ENCODE data around the gene UTP25.
"Not testable (repeated sequence)": the region's sequence is repeated elsewhere in the genome, so short reads cannot be mapped to it uniquely, and the experiment has no call there.

The UTP25 gene

DNA sequence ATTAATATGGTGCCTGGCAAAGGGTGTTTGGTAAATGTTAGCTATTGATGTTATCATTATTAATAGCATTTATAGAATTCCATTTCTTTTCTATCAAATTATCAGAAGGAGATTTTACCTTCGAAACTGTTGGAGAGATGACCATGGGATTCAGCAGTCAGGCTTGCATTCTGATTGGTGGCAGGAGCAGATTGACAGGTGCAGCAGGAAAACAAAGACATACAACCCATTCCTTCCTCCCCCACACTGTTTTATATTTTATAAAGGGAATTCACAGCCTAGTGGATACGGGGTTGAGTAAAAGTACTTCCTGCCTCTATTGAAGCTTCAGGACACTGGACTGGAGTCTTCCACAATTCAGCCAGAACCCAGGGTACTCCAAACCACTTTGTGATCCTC, 55.2 kb downstream of the UTP25 start:
- Histone ChIP-seq H3K4me3 (ENCODE audit: extremely low read depth, insufficient read depth, low read length, poor library complexity, severe bottlenecking) (no peak overlapping the region), H3K36me3 (ENCODE audit: control insufficient read depth, insufficient read depth, low read length) (no peaks in the 10 kb centered on the region), H3K9me3 (ENCODE audit: control insufficient read depth, low read length) (no peaks in the 10 kb centered on the region), H3K4me1 (ENCODE audit: control insufficient read depth, insufficient read depth, low read length, poor library complexity, severe bottlenecking) (peaks cover 21% of the 10 kb centered on the region), H3K27ac (ENCODE audit: low read depth, low read length, severe bottlenecking) (peak overlapping the region; percentile 85)
- WGBS, 2 experiments (ENCODE audit: insufficient coverage in 2 of 2) = 100% methylated on average over 1 of the region's 2 CpGs

DNA sequence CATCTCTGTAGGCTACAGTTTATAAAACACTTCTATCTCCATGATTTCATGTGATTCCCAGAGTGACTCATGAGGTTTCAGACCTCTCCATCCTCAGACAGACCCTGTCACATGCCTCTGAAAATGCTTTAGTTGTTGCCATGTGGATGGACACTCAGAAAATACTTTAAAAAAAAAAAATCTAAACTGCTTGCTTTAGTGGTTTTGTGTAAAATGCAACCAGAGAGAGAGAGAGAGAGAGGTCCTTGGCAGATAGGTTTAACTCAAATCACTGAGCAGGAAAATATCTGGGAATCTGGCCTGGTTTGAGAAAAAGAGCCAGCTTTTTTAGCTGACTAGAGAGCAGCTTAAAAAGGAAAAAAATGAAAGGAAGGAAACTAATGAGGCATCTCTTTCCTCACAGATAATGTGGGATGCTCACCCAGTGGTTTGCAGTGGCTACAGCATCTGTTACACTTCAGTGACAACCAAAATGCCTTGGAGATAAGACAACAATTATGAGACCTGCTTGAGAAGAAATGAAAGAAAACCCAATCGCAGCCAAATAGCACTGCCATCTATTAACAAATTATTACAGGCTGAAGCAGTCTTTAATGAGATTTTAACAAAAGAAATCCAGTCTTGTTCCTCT, 55.7 kb downstream of the UTP25 start:
- Histone ChIP-seq H3K9me3 (ENCODE audit: control insufficient read depth, low read length) (no peaks in the 10 kb centered on the region), H3K4me3 (ENCODE audit: extremely low read depth, insufficient read depth, low read length, poor library complexity, severe bottlenecking) (no peak overlapping the region)
- WGBS, 2 experiments (ENCODE audit: insufficient coverage in 2 of 2) = no CpG with 5 or more reads among the region's 1 CpG

DNA sequence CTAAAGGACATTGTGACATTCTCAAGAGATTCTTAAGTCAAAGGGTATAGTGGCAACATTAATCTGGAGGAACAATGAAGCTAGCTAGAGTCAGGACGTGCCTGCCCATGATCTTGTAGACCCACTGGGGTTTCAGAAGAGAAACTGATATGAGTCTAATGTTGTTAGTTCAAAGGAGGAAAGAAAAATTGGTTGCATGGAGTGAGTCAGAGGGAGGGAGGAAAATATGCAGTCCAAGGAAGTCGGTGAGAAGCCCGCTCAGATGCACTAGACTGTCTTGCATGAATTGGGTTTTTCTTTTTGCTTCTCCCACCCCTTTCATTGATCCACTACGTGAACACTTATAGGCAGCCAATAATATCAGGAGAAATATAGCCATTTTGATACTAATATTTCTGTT, 56.5 kb downstream of the UTP25 start:
- H3K9me3 ChIP-seq (ENCODE audit: control insufficient read depth, low read length) = no peaks in the 10 kb centered on the region
- H3K4me1 ChIP-seq (ENCODE audit: control insufficient read depth, insufficient read depth, low read length, poor library complexity, severe bottlenecking) = peaks cover 21% of the 10 kb centered on the region
- H3K27ac ChIP-seq (ENCODE audit: low read depth, low read length, severe bottlenecking) = peak overlapping the region; percentile 85

More for the DNA sequence above, 55.7 kb downstream of the UTP25 start:
- H3K36me3 ChIP-seq (ENCODE audit: control insufficient read depth, insufficient read depth, low read length) = no peaks in the 10 kb centered on the region
- peaks cover 21% of the 10 kb centered on the region for H3K4me1 ChIP-seq (ENCODE audit: control insufficient read depth, insufficient read depth, low read length, poor library complexity, severe bottlenecking)
- peak overlapping the region; percentile 85 for H3K27ac ChIP-seq (ENCODE audit: low read depth, low read length, severe bottlenecking)

DNA sequence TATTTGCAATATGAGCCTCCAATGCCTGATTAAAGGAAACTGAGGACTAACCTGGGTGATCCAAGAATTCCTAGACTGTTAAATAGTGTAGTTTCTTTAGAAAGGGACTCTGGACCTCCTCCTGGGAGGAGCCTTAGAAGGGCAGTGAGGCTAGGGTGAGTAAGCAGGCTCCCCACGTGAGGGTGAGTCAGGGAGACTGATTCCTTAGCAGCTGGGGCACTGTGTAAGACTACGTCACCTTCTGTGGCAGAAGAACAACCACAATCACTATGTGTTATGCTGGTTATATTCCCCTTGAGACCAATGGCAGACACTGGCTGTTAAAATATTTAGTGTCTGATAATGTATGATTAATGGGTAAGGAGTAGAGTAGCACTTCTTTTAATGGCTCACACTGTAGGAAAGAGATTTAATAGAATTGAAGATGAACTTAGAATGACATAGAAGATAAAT, 56.9 kb downstream of the UTP25 start:
- Histone ChIP-seq H3K36me3 (ENCODE audit: control insufficient read depth, insufficient read depth, low read length) (no peaks in the 10 kb centered on the region), H3K9me3 (ENCODE audit: control insufficient read depth, low read length) (no peaks in the 10 kb centered on the region), H3K4me3 (ENCODE audit: extremely low read depth, insufficient read depth, low read length, poor library complexity, severe bottlenecking) (no peak overlapping the region), H3K27ac (ENCODE audit: low read depth, low read length, severe bottlenecking) (peak overlapping the region; percentile 85), H3K4me1 (ENCODE audit: control insufficient read depth, insufficient read depth, low read length, poor library complexity, severe bottlenecking) (peaks cover 21% of the 10 kb centered on the region)
- WGBS, 2 experiments (ENCODE audit: insufficient coverage in 2 of 2) = 20% methylated on average over 1 of the region's 2 CpGs; no CpG with 5 or more reads in 1 of the 2 experiments

More for the DNA sequence above, 56.5 kb downstream of the UTP25 start:
- 72 to 100% methylated on average over 1 of the region's 4 CpGs for WGBS, 2 experiments (ENCODE audit: insufficient coverage in 2 of 2)
- Histone ChIP-seq H3K4me3 (ENCODE audit: extremely low read depth, insufficient read depth, low read length, poor library complexity, severe bottlenecking) (no peak overlapping the region), H3K36me3 (ENCODE audit: control insufficient read depth, insufficient read depth, low read length) (no peaks in the 10 kb centered on the region)

DNA sequence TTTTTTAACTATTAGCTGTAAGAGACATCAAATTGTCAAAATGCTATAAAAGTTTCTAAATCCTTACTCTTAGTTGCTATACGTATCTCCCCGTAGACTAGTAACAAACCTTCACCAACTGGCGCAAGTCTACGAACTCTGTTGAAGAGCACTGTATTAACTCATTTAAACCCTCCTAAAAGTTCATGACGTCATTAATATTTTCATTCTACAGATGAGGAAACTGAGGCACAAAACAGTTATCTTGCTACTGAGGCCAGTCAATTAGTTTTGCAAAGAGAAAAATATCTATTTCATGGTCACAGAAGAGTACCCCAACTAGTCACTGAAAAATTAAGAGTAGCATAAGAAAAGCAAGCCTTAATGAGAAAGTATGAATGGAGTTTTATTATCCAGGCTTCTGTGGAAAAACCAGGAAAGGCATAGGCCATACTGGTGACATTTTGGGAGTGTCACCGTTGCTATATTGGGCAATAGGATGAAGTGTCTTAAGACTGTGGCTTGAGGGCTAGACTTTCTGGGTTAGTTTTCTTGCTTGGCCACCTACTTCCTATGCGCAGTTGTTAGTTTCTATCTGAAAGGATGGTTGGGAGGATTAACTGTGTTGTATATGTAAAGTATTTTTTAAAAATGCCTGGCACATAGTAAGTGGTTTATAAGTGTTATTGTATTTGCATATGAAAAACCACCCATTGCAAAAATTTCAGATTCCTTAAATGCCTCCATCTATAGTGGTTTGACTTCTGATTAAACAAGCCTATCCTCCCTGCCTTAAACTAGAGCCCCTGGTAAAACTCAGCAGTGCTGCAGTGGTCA, 57.8 kb downstream of the UTP25 start:
- H3K4me1 ChIP-seq (ENCODE audit: control insufficient read depth, insufficient read depth, low read length, poor library complexity, severe bottlenecking) = peaks cover 21% of the 10 kb centered on the region
- no peak overlapping the region for H3K4me3 ChIP-seq (ENCODE audit: extremely low read depth, insufficient read depth, low read length, poor library complexity, severe bottlenecking)
- 83 to 95% methylated on average over 5 to 7 of the region's 7 CpGs for WGBS, 2 experiments (ENCODE audit: insufficient coverage in 2 of 2)
- H3K36me3 ChIP-seq (ENCODE audit: control insufficient read depth, insufficient read depth, low read length) = no peaks in the 10 kb centered on the region
- H3K27ac ChIP-seq (ENCODE audit: low read depth, low read length, severe bottlenecking) = no peak overlapping the region
- H3K9me3 ChIP-seq (ENCODE audit: control insufficient read depth, low read length) = no peaks in the 10 kb centered on the region

DNA sequence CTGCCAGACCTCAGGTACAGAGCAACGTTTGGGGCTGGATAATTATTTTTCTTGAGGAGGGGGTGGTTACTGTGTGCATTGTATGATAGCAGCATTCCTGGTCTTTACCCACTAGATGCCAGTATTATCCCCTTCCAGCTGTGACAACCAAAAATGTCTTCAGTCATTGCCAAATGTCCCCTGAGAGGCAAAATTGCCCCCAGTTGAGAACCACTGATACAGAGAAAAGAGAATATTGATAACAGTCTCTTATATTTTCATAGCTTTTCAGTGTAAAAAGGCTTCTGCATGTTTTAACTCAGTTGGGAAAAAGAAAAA, 58.4 kb downstream of the UTP25 start:
- Histone ChIP-seq H3K9me3 (ENCODE audit: control insufficient read depth, low read length) (no peaks in the 10 kb centered on the region), H3K36me3 (ENCODE audit: control insufficient read depth, insufficient read depth, low read length) (no peaks in the 10 kb centered on the region), H3K27ac (ENCODE audit: low read depth, low read length, severe bottlenecking) (no peak overlapping the region), H3K4me3 (ENCODE audit: extremely low read depth, insufficient read depth, low read length, poor library complexity, severe bottlenecking) (no peak overlapping the region), H3K4me1 (ENCODE audit: control insufficient read depth, insufficient read depth, low read length, poor library complexity, severe bottlenecking) (peaks cover 21% of the 10 kb centered on the region)
- WGBS, 2 experiments (ENCODE audit: insufficient coverage in 2 of 2) = no CpG with 5 or more reads among the region's 1 CpG

DNA sequence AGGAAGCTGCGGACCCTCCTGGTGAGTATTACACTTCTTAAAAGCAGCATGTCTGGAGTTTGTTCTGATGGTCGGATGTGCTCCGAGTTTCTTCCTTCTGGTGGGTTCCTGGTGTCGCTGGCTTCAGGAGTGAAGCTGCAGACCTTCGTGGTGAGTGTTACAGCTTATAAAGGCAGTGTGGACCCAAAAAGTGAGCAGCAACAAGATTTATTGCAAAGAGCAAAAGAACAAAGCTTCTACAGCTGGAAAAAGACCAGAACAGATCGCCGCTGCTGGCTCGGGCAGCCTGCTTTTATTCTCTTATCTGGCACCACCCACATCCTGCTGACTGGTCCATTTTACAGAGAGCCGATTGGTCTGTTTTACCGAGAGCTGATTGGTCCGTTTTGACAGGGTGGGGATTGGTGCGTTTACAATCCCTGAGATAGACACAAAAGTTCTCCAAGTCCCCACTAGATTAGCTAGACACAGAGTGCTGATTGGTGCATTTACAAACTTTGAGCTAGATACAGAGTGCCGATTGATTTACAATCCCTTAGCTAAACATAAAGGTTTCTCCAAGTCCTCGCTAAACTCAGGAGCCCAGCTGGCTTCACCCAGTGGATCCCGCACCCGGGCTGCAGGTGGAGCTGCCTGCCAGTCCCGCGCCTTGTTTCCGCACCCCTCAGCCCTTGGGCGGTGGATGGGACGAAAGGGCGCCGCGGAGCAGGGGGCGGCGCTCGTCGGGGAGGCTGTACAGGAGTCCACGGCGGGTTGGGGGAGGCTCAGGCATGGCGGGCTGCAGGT, 60.7 kb downstream of the UTP25 start:
- H3K9me3 ChIP-seq (ENCODE audit: control insufficient read depth, low read length); H3K4me3 ChIP-seq (ENCODE audit: extremely low read depth, insufficient read depth, low read length, poor library complexity, severe bottlenecking); H3K36me3 ChIP-seq (ENCODE audit: control insufficient read depth, insufficient read depth, low read length); H3K27ac ChIP-seq (ENCODE audit: low read depth, low read length, severe bottlenecking): not testable (repeated sequence)
- peaks cover 15% of the 10 kb centered on the region for H3K4me1 ChIP-seq (ENCODE audit: control insufficient read depth, insufficient read depth, low read length, poor library complexity, severe bottlenecking)
- WGBS, 2 experiments (ENCODE audit: insufficient coverage in 2 of 2) = 93 to 94% methylated on average over 24 to 29 of the region's 31 CpGs

DNA sequence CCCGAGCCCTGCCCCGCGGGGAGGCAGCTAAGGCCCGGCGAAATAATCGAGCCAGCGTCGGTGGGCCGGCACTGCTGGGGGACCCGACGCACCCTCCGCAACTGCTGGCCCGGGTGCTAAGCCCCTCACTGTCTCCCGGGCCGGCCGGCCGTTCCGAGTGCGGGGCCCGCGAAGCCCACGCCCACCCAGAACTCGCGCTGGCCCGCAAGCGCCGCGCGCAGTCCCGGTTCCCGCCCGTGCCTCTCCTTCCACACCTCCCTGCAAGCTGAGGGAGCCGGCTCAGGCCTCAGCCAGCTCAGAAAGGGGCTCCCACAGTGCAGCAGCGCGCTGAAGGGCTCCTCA, 61.3 kb downstream of the UTP25 start:
- WGBS, 2 experiments (ENCODE audit: insufficient coverage in 2 of 2) = 96 to 97% methylated on average over 17 to 33 of the region's 35 CpGs
- Histone ChIP-seq H3K27ac (ENCODE audit: low read depth, low read length, severe bottlenecking) (no peak overlapping the region), H3K9me3 (ENCODE audit: control insufficient read depth, low read length) (no peaks in the 10 kb centered on the region), H3K36me3 (ENCODE audit: control insufficient read depth, insufficient read depth, low read length) (no peaks in the 10 kb centered on the region), H3K4me1 (ENCODE audit: control insufficient read depth, insufficient read depth, low read length, poor library complexity, severe bottlenecking) (peaks cover 9% of the 10 kb centered on the region), H3K4me3 (ENCODE audit: extremely low read depth, insufficient read depth, low read length, poor library complexity, severe bottlenecking) (no peak overlapping the region)

DNA sequence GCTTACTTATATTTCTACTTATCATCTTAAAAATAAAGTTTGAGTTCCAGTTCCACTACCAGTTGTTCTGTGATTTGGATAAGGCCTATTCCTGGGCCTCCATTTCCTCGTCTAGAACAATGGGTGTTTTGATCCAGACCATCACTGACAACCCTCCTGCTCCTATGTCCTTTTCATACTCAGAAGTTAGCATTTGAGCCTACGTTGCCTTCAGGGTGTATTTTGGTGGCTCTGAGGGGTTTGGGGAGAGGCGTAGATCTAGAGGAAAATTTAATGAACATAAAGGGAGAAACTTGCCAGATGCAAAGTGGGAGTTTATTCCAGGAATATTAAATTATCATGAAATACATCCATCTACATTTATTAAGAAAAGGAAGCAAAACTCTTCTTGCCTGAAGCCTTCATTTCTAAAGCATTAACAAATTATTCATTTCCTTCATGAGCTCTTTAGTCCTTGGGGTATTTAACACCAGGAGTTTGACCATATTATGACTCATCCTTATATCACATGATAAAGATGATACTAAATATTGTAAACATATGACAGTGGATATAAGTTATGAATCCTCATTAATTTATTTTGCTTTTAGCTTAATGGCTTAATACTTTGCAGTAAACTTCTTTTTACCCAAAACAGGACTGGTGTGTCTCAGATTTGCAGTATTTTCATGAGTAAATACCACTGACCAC, 63.0 kb downstream of the UTP25 start:
- H3K4me1 ChIP-seq (ENCODE audit: control insufficient read depth, insufficient read depth, low read length, poor library complexity, severe bottlenecking) = peaks cover 8% of the 10 kb centered on the region
- H3K36me3 ChIP-seq (ENCODE audit: control insufficient read depth, insufficient read depth, low read length) = no peaks in the 10 kb centered on the region
- no peak overlapping the region for H3K27ac ChIP-seq (ENCODE audit: low read depth, low read length, severe bottlenecking)
- no peak overlapping the region for H3K4me3 ChIP-seq (ENCODE audit: extremely low read depth, insufficient read depth, low read length, poor library complexity, severe bottlenecking)
- WGBS, 2 experiments (ENCODE audit: insufficient coverage in 2 of 2) = no CpG with 5 or more reads among the region's 3 CpGs
- H3K9me3 ChIP-seq (ENCODE audit: control insufficient read depth, low read length) = no peaks in the 10 kb centered on the region

DNA sequence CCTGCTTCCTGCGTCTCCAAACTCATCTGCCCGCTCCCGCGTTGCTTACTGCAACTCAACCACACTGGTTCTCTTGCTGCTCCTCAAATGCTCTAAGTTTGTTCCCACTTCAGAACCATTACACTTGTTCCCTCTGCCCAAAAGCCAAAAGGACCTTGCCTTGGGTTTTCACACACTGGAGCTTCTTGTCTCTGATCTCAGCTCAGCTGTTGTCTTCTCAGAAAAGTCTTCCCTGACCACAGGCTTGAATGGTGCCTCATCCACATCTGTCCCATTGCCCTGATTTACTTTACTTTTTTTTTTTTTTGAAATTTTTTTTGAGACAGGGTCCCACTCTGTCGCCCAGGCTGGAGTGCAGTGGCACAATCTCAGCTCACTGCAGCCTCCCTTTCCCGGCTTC, 66.0 kb downstream of the UTP25 start:
- Histone ChIP-seq H3K36me3 (ENCODE audit: control insufficient read depth, insufficient read depth, low read length) (no peaks in the 10 kb centered on the region), H3K4me3 (ENCODE audit: extremely low read depth, insufficient read depth, low read length, poor library complexity, severe bottlenecking) (no peak overlapping the region), H3K27ac (ENCODE audit: low read depth, low read length, severe bottlenecking) (no peak overlapping the region), H3K4me1 (ENCODE audit: control insufficient read depth, insufficient read depth, low read length, poor library complexity, severe bottlenecking) (peaks cover 17% of the 10 kb centered on the region), H3K9me3 (ENCODE audit: control insufficient read depth, low read length) (no peaks in the 10 kb centered on the region)
- 96 to 100% methylated on average over 2 to 4 of the region's 6 CpGs for WGBS, 2 experiments (ENCODE audit: insufficient coverage in 2 of 2)
